NCI-H524 treated with DMSO at 0.1 percent for 48 hours (cell line): ENCODE results near the gene BRD4.
A peak's percentile ranks its signal among the peaks of the same experiment; 100 is the strongest.

Source experiments
- DNase-seq: peaks from one replicate; lab custom pipeline; 2025; lab: John Stamatoyannopoulos, UW

BRD4 gene

DNA sequence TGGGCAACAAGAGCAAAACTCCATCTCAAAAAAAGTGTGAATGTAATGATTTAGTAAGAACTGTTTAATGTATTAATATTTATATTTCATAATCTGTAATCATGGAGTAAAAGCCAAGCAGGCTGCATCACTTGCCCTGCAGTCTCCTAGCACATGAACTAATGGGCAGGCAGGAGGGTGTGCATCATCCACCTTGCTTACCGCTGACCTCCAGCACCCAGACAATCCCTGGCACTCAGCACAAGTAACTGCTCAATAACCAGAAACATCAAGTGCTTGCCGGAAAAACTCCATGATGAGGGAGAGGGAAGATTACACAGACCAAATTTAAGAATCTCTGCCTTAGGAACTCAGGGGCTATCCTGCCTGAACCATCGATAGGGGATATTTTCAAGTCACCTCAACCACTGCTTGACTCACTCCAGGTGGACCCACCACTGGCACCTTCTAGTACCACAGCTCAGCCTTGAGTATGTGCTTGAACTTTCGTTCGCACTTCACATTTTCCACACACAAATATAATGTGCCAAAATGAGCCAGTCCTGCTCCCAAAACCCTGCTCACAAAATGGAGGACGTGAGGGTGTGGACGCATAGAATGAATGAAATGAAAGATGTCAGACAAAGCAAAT lies 18.6 kb downstream of the BRD4 start:
- DNase-seq, result no peak

DNA sequence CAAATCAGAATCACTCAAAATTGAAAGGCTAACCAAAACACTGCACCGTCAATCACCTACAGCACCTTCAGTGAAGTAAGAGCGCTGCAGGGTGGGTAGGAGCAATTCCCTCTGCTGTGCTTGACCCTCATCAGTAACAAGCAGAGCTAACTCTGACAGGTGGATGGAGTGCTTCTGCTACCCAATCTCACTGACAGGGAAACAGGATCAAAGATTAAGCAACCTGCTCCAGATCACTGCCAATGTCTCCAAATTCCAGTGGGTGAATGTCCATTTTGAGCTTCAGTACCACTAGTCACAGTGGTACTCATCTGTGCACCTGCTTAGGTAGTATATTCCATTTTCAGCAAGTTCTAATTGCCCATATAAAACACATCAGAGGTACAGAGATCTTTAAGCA lies 25.2 kb downstream of the BRD4 start:
- DNase-seq, result no peak

DNA sequence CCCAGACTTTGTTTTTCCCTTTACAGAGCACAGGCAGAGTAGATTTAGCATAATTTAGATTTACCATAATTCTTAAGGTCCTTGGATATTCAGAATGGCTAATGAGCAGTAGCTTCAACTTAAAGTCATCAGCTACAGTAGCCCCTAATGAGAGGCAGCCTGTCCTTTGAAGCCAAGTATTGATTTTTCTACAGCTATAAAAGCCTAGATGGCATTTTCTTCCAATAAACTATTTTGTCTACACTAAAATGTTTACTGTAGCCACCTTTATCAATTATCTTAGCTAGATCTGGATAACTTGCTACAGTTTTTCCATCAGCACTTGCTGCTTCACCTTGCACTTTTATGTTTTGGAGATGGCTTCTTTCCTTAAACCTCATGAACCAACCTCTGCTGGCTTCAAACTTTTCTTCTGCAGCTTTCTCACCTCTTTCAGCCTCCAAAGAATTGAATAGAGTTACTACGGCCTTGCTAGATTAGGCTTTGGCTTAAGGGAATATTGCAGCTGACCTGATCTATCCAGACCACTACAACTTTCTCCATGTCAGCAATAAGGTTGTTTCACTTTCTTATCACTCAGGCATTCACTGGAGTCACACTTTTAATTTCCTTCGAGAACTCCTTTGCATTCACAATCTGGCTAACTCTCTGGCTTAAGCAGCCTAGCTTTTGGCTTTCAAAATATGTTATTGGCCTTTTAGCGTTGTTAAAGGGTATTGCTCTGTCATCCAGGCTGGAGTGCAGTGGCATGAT lies 26.6 kb downstream of the BRD4 start:
- no peak for DNase-seq

DNA sequence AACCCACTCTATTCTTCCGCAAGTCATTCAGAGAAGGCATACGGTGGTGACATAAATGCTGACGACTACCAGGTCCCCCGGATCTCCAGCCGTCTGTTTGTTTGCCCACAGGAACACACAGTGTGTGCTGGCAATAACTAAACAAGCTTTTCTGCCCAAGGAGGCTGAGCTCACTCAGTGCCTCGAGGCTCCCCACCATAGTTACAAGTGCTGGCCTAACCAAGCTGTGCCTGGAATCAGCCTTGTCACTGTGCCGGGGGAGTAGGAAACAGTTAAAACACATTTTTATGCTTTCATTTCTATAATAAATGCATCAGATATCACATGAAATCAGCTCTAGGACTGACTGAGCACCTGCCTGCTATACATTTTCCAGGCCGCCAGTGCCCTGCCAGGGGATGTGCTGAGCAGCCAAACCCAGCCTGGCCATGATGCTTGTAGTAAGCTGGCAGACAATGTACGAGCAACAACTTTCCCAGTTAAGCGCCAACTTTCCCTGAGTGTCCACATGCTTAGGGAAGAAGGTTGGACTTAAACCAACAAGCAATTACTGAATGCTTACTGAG lies 28.1 kb downstream of the BRD4 start:
- no peak for DNase-seq

DNA sequence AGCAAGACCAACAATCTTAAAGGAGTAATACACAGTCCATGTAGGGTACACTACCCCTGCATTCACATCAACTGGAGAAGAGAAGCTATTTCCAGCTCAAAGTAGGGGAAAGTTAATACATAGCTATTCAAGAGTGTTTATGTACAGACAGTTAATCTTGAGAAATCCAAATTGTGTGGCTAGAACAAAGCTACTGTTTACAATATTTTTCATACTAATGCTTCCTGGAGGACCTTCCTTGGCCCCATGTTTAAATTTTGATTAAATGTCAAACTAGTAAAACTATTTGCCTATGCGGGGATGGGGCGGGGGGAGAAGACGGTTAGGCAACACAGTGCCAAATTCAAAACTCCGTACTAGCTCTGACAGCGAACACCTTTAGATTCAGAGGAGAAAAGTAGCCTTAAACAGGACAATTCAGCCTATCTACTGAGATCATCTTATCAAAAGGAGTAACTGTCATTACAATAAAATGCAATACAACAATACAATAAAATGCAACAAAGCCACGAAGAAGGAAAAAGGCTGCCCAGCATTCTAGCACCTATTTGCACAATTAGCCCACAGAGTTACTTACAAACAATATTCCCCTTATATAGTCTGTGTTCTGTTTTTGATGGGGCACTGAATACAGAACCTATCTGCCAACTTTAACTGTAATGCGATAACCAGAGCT lies 29.1 kb downstream of the BRD4 start:
- no peak for DNase-seq

DNA sequence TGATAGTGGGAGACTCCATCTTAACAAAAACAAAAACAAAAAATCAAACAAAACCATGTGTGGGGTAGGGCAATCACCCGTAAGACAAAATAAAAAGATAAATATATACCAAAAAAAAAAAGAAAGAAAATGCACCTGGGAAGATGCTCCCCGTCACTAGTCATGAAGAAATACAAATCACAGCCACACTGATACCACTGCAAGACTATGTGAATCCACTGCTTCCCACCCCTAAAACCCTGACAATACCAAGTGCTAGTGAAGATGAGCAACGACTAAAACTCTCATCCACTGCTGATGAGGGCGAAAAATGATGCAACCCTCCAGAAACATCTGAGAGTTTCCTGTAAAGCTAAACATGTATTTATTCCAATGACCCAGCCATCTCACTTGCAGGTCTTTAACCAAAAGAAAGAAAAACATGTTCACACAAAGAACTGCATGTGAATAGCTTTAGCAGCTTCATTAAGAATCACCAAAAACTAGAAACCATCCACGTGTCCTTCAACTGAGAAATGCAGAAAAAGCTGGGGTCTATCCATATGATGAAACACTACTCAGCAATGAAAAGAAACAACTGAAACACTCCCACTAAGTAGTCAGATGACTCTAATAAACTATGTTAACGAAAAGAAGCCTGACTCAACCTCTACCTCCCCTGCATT lies 31.7 kb downstream of the BRD4 start:
- no peak for DNase-seq

DNA sequence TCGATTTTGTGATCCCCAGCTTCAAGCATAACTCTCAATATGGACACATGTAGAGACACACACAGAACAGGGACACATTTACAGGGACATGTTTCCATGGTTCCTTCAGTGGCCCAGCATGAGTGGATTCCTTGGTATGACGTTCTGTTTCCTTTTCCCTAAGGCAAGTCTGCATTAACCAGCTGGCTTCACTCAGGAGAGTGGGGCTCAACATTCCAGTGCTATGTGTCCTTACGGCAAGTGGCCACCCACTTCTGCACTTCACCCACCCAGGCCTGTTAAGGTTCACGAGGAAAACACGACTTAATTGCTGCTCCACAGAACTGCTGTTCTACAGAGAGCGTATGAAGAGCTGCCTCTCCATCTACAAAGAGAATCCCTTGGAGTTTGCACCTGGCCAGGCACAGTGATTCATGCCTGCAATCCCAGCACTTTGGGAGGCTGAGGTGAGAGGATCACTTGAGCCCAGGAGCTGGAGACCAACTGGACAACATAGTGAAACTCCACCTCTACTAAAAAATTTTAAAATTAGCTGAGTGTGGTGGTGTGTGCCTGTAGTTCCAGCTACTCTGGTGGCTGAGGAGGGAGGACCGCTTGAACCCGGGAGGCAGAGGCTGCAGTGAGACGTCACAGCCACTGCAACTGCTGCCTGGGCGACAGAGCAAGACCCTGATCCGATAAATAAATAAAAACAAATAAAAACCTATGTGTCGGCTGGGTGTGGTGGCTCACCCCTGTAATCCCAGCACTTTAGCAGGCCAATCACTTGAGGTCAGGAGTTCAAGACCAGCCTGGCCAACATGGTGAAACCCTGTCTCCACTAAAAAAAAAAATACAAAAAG lies 32.5 kb downstream of the BRD4 start:
- DNase-seq, result no peak

DNA sequence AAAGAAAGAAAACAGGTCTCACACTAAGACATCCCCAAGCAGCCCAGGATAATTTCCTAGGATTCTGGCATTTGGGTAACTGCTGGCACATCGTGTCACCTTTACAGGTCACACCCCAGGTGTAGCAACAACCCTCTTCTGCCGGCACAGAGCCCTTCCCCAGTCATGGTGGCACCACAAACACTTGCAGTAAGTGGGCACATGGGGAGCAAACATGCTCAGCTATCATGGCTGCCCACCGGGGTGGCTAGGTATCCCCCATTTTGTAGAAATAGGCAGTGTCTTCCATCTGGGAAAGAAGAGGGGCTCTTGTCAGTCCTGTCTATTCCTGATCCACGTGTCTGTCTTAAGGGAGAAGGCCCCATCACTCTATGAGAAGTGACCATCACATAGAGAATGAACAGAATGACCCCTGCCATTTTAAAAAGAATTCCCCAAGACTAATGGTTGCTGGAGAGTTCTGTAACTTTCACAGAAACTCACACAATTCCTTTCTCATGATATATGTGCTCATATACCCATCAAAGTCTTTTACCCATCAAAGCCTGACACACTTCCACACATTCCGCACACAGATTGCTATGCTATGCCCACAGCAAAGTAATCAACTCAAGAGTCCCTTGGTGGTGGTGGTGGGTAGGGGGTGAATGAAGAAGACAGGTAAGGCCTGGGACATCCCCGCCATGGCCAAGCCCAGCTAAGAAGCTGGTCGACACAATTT lies 33.3 kb downstream of the BRD4 start:
- no peak for DNase-seq

DNA sequence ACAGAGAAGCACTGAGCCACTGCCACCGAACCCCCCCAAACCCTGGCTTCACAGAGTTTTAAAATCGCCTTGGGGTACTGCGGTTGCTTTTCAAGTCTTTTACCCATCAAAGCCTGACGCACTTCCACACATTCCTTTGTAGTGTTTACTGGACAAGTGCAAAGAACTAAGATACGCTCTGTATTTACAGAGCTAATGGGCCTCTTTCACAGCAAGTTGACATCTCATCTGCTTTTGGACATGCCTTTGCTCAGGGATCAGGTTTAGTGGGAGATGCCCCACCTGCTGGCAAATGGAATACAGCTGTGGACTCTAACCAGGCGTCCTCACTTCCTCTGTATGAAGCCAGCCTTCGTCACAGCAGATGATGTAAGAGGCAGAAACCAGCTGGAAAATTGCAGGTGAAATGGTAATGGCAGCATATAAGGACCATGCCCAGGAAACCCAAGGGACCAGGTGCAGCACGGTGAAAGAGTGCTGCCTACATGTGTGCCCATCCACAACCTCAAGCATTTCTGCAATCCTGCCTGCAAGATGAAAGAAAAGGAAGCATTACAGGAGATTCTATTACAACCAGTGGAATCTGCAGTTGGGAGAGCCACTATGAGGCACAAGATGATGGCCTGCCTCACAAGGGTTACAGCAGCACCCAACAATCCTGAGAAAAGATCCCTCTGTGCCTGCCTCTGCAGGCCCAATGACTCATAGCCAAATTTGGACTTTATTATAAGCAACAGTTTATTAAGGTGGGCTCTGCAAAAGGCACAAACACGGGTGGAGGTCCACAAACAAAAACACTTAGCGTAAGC lies 34.7 kb downstream of the BRD4 start:
- DNase-seq, result no peak

DNA sequence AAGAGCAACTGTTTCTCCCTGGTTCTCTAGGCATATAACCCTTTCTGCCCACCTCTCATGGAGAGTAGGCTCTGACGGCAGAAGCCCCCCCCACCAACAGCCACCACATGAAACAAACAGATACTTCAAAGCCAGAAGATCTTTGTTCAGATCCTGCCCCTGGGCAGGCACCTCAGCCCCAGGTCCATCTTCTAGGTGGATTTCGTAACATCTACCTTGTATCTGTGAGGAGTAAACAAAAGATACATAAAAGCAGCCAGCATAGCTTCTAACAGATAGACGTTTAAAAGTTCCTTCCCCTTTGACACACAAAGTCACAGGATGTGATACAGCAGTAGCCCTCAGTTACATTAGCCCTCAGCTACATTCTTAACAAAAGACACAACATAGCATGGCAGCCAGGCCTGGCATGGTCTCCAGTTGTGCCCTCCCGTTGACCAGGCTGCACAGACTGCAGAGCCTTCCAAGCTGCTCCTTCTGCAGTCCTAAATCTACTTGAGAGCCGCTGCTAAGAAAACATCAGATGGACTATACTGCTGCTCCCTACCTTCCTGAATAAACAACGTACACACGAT lies 35.4 kb downstream of the BRD4 start:
- no peak for DNase-seq

DNA sequence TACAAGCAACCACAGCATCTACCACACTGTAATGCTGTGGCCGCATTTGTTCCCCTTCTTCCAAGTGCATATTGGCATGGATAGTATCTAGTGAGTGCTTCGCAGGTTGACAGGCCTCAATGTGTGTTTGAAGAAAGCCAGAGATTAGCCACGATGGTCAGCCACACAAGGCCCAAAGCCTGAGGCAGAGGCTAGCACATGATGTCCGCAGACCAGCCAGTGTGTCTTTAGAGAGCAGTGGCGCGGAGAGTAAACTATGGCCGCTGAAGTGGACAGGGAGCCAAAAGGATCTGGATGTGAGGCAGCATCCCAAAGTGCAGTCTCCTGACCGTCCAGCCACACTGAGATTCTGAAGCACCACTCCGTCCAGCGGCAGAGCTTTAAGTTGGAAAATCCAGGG lies 36.0 kb downstream of the BRD4 start:
- no peak for DNase-seq

DNA sequence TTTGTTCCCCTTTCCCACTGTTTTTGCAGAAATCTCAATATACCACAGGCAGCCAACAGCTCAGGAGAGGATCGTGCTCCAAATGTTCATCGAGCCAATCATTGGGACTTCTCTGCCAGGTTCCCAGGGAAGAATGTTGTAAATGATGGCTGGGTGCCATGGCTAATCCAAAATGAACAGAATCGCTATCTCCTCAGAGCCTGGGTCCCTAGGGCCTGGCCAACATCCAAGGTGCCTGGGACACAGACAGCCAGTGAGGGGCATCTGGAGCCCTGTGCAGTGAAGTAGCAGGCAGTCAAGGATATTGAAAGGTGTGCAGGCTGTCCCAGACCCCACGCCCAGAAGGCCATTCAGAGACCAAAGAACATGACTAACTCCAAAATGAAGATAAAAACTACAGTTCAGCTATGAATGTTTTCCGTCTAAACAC lies 37.8 kb downstream of the BRD4 start:
- DNase-seq, result no peak

DNA sequence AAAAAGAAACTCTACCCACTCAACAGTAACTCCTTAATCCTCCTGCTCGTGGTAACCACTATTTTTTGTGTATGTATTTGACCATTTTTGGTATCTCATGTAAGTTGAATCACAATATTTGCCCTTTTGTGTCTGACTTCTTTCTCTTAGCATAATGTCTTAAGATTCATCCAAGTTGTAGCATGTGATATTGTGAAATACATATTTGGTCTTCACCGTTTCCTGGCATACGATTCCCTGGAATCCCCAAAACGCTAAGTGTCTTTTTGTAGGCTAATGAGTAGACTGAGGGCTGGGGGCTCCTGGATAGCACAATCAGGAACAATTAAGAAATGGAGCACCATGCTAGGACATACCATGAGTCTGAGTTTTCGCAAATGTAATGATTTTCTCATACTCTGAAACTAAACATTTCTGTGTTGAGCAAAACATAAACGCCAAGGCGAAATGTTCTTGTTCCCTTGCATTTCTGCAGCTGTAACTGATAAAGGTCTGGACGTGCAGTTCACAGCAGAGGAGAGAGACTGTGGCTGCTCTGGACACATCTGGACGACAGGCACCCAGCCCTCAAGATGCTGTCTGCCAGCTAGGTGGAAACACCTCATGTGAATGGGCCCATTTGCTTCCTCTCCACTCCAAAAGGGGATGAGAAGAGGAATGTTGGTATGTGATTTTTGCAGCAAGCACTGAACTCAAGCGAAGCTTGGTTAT lies 38.4 kb downstream of the BRD4 start:
- no peak for DNase-seq

DNA sequence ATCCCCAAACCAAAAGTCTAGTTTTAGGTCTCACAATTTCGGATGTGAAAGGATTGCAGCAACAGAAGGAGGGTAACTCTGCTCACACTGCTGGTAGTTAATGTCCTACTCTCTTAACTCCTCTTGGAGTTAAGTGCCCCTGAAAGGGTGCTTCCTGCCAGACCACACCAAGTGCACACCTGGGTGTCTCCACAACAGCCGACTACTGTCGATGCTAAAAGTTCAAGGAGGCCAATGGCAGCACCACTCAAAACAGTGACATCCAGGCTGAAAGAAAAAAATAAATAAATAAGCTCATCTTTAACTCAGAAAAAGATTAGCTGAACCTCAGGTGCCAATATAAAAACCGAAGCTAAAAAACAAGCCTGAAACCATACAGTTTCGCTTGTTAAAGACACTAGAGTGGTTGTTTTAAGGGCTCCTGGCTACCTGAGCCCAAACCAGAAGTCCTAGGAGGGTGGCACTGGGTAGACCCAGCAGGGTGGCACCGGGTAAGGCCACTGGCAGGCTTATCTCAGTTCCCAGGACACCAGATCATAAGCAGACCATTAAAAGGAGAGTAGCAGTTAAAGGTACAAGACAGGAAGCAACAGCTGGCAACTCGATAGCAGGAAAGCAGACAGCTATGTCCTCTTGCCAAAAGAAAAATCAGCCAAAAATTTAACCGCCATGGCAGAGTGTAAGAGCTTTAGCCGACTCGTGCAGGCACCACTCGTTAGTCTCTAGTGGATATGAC lies 39.3 kb downstream of the BRD4 start:
- no peak for DNase-seq

DNA sequence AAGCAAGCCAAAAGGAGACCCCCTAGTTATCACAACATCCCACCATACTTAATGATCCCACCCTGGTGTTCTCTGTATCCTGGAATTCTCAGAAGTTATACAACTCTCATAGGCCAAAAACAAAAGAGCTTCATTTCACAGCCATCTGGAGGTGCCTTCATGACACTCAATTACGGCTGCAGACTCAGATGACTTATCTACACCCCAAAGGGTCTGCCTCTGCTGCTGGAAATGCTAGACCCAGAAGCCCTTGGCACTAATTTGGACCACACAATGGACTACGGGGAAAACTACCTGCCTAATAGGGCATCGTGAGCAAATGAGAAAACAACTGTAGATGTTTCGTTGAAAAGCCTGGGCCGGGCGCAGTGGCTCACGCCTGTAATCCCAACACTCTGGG lies 40.2 kb downstream of the BRD4 start:
- DNase-seq, result no peak

DNA sequence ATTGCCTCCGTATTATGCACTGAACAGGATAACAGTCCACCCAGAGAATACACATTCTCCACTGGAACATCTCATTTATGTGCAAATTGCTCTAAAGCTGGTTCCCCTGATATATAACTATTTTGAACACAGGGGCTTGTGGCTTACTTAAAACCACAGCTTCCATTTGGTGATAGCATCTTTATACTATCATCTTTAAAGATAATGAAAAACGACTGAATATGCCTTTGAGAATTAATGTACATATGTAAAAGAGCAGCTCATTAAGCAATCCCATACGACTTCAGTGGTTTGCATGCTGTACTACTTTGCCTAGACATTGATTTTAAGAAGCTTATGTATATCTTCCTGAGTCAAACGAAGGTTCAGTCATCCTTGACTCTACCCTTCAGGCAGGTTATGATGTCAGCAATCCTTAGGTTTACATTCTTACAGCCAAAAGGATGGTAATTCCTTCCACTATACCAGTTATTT lies 40.8 kb downstream of the BRD4 start:
- peak; percentile 18 for DNase-seq

DNA sequence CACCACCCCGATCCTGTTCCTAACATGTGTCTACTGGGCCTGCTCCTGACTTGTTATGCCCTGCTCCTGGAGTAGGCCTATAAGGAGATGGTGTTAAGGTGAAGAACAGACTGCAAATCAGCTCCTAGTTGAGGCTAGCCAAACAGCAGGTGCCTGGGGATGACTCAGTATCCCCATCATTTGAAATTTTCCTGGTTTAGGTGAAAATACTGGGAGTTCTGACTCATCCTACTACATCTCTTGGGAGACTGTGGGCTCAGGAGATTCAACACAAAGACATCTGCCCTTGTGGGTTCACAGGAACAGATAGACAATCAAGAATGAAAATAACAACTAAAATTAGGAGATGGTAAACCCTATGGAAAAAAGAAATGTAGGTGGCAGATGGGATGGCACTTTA lies 41.2 kb downstream of the BRD4 start:
- no peak for DNase-seq

DNA sequence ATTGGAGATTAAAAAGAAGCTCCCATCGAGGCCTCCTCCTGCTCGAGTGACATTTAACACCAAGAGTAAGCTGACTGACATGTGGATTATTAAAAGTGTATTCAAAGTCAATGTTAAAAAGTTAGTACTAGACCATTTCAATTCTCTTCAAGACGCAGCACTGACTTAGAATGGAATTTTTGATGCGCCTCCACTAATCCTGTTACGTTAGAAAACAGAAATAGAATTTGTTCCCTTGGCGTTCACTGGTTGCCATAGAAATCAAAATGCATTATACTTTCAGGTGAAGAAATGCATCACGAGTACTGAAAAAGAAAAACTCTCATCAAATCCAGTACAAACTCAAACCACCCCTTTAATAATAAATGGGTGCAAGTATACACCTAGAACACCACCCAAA lies 42.2 kb downstream of the BRD4 start:
- no peak for DNase-seq
